Measurements from ENCODE around the gene CACNB2.

Gene CACNB2

GRCh38 chr10:18332048-18332447, 191.8 kb downstream of the CACNB2 start:
- Histone ChIP-seq H3K9me2 (replicated peaks; ENCODE audit: control insufficient read depth, low read length) (no peaks in the 10 kb centered on the region), H3K27ac (ENCODE audit: low read depth, low read length) (no peak overlapping the region), H3K36me3 (ENCODE audit: control insufficient read depth, low read length) (no peaks in the 10 kb centered on the region), H3K4me2 (ENCODE audit: low read length) (no peak overlapping the region), H3K27me3 (ENCODE audit: control insufficient read depth, low read length) (no peaks in the 10 kb centered on the region; the same call in 1 of the 2 replicates), H3K4me1 (ENCODE audit: control insufficient read depth, low read length) (peaks cover 19% of the 10 kb centered on the region), H3K9me3 (ENCODE audit: control insufficient read depth, insufficient read depth, low read length) (no peaks in the 10 kb centered on the region), H3K79me2 (ENCODE audit: control insufficient read depth, low read length) (no peaks in the 10 kb centered on the region), H3F3A (ENCODE audit: control insufficient read depth, insufficient read depth) (no peaks in the 10 kb centered on the region), H4K20me1 (ENCODE audit: control insufficient read depth, insufficient read depth, low read depth, low read length) (no peaks in the 10 kb centered on the region), H3K4me3 (ENCODE audit: low read length) (no peak overlapping the region)
- TF ChIP-seq CTCF (IDR thresholded peaks at IDR 0.05; ENCODE audit: low read depth, low read length, poor library complexity, severe bottlenecking) = no peak
- no peak for TF ChIP-seq EZH2phosphoT487 (IDR thresholded peaks at IDR 0.05; ENCODE audit: borderline replicate concordance, low read length)

- H3K27ac ChIP-seq (ENCODE audit: low read depth, low read length) = no peak overlapping the region
- H3K9me3 ChIP-seq (ENCODE audit: control insufficient read depth, insufficient read depth, low read length) = no peaks in the 10 kb centered on the region
- no peaks in the 10 kb centered on the region for H4K20me1 ChIP-seq (ENCODE audit: control insufficient read depth, insufficient read depth, low read depth, low read length)
- H3F3A ChIP-seq (ENCODE audit: control insufficient read depth, insufficient read depth) = no peaks in the 10 kb centered on the region
- H3K27me3 ChIP-seq (ENCODE audit: control insufficient read depth, low read length) = no peaks in the 10 kb centered on the region; the same call in 1 of the 2 replicates
- no peaks in the 10 kb centered on the region for H3K36me3 ChIP-seq (ENCODE audit: control insufficient read depth, low read length)
- H3K79me2 ChIP-seq (ENCODE audit: control insufficient read depth, low read length) = no peaks in the 10 kb centered on the region
- H3K4me1 ChIP-seq (ENCODE audit: control insufficient read depth, low read length) = peaks cover 21% of the 10 kb centered on the region
- TF ChIP-seq EZH2phosphoT487 (IDR thresholded peaks at IDR 0.05; ENCODE audit: borderline replicate concordance, low read length) = no peak
- TF ChIP-seq CTCF (IDR thresholded peaks at IDR 0.05; ENCODE audit: low read depth, low read length, poor library complexity, severe bottlenecking) = no peak
- no peaks in the 10 kb centered on the region for H3K9me2 ChIP-seq (replicated peaks; ENCODE audit: control insufficient read depth, low read length)
- H3K4me3 ChIP-seq (ENCODE audit: low read length) = no peak overlapping the region
- no peak overlapping the region for H3K4me2 ChIP-seq (ENCODE audit: low read length)
Observed at GRCh38 chr10:18332484-18332883, 192.3 kb downstream of the CACNB2 start.

GRCh38 chr10:18333621-18334020, 193.4 kb downstream of the CACNB2 start:
- Histone ChIP-seq H3K27ac (ENCODE audit: low read depth, low read length) (no peak overlapping the region), H3K79me2 (ENCODE audit: control insufficient read depth, low read length) (no peaks in the 10 kb centered on the region), H3K27me3 (ENCODE audit: control insufficient read depth, low read length) (no peaks in the 10 kb centered on the region; the same call in 1 of the 2 replicates), H4K20me1 (ENCODE audit: control insufficient read depth, insufficient read depth, low read depth, low read length) (no peaks in the 10 kb centered on the region), H3K4me3 (ENCODE audit: low read length) (no peak overlapping the region), H3K4me2 (ENCODE audit: low read length) (no peak overlapping the region), H3F3A (ENCODE audit: control insufficient read depth, insufficient read depth) (no peaks in the 10 kb centered on the region), H3K9me2 (replicated peaks; ENCODE audit: control insufficient read depth, low read length) (no peaks in the 10 kb centered on the region), H3K9me3 (ENCODE audit: control insufficient read depth, insufficient read depth, low read length) (no peaks in the 10 kb centered on the region), H3K4me1 (ENCODE audit: control insufficient read depth, low read length) (peaks cover 21% of the 10 kb centered on the region), H3K36me3 (ENCODE audit: control insufficient read depth, low read length) (no peaks in the 10 kb centered on the region)
- no peak for TF ChIP-seq CTCF (IDR thresholded peaks at IDR 0.05; ENCODE audit: low read depth, low read length, poor library complexity, severe bottlenecking)
- TF ChIP-seq EZH2phosphoT487 (IDR thresholded peaks at IDR 0.05; ENCODE audit: borderline replicate concordance, low read length) = no peak

Measured in DOHH2 (cell line).